ENCODE results near the gene SSTR5. TPM values are rescaled to one million over a fixed set of nuclear protein-coding genes. Genes with fewer than 3 reads are reported as not detected.

SSTR5 gene
- total and polyA plus RNA-seq, 10 of the 15 experiments (the other 5 are each of a cell fraction or from before 2014, with no cell fraction given) = not detected

GRCh38 chr16:1043881-1044451, 28.6 kb upstream of the SSTR5 start:
- in situ Hi-C loops (cut with MboI) = no loop called here
- DNase-seq (ENCODE audit: low read depth, low spot score) (no peak), FAIRE-seq (no peak), ATAC-seq (no peak)
- Histone ChIP-seq H4K20me1 (ENCODE audit: control insufficient read depth, insufficient read depth) (no peaks in the 10 kb centered on the region), H3K4me2 (ENCODE audit: control insufficient read depth, insufficient read depth) (no peak overlapping the region), H3K9me3 (replicated peaks; ENCODE audit: control insufficient read depth, insufficient read depth, low read length) (no peaks in the 10 kb centered on the region), H3K79me2 (ENCODE audit: control insufficient read depth, insufficient read depth, low read length) (no peaks in the 10 kb centered on the region), H3K4me3 (no peak overlapping the region), H3K9ac (ENCODE audit: control insufficient read depth, insufficient read depth, low read length) (no peak overlapping the region), H3K36me3 (ENCODE audit: control insufficient read depth in 2 of 2, insufficient read depth in 2 of 2, low read length in 1 of 2) (no peaks in the 10 kb centered on the region), H2AFZ (ENCODE audit: control insufficient read depth, low read depth, low read length) (no peak overlapping the region), H3K27ac (ENCODE audit: control insufficient read depth, insufficient read depth) (no peak overlapping the region), H3K27me3 (replicated peaks in 1 of 2; ENCODE audit: control insufficient read depth in 2 of 2, insufficient read depth in 2 of 2, low read length in 1 of 2) (no peaks in the 10 kb centered on the region), H3K4me1 (ENCODE audit: control insufficient read depth, insufficient read depth, low read length) (no peaks in the 10 kb centered on the region)
- POLR2A ChIA-PET = no interaction called here
- 74% methylated on average over 20 of the region's 40 CpGs for WGBS (ENCODE audit: insufficient coverage, insufficient replicate concordance, low lambda C conversion rate, missing lambda C conversion rate)
- RAD21 ChIA-PET (ENCODE audit: unreplicated experiment) = no interaction called here
- intact Hi-C loops (cut with micrococcal nuclease; ENCODE audit: unreplicated experiment) = no loop called here
- SMC1A ChIA-PET (ENCODE audit: uncharacterized antibody, unreplicated experiment) = no interaction called here
- no TSS peak for BruUV-seq (replicated peaks)
- TF ChIP-seq ZNF217 (IDR thresholded peaks at IDR 0.05) (no peak), CHD2 (IDR thresholded peaks at IDR 0.05; ENCODE audit: borderline replicate concordance, low read depth, low read length) (no peak), ZBTB40 (IDR thresholded peaks at IDR 0.05; ENCODE audit: borderline replicate concordance) (no peak), NFIC (IDR thresholded peaks at IDR 0.05; ENCODE audit: low read depth, low read length) (no peak), SP1 (IDR thresholded peaks at IDR 0.05; ENCODE audit: low read depth, low read length) (no peak)
- CTCF ChIA-PET = no interaction called here

All from GM12878 (cell line).